Ovary (tissue), 9 donors: ENCODE measurements around the gene CYTH1. TPM values are rescaled to one million over a fixed set of nuclear protein-coding genes. Genes with fewer than 3 reads are reported as not detected.

Experiments used
- DNase-seq, 5 donors: peaks; one replicate each; pipeline ENCODE4 v3.0.0-alpha.2; 2019 to 2020
- H3K27ac ChIP-seq, 2 donors: fragments of 200-600 bp; one replicate each; pipeline versions ENCODE4 v1.5.1 to v1.8.0; 2019 to 2022
- H3K27me3 ChIP-seq: fragments of 200-600 bp; one replicate; pipeline ENCODE4 v1.8.0; 2022
- H3K36me3 ChIP-seq: fragments of 200-600 bp; sonication (generic); one replicate; pipeline ENCODE4 v1.5.1; 2019
- H3K4me1 ChIP-seq: one replicate; pipeline ENCODE4 v1.8.1; 2013; ENCODE audit warnings: mild to moderate bottlenecking, moderate library complexity; ENCODE audit not compliant: insufficient read depth
- H3K4me3 ChIP-seq: fragments of 200-600 bp; sonication (generic); one replicate; pipeline ENCODE4 v1.5.1; 2017
- H3K9me3 ChIP-seq, 2 donors: fragments of 200-600 bp in 1 of 2; sonication (generic) in 1 of 2; one replicate each; pipeline versions ENCODE4 v1.5.1 to v1.8.1; 2013 to 2019; ENCODE audit warnings: mild to moderate bottlenecking in 1 of 2, moderate library complexity in 1 of 2
- CTCF ChIP-seq, 3 donors: fragments of 450-650 bp in 2 of 3; fragments of 200-600 bp in 1 of 3; IDR thresholded peaks; one replicate each; pipeline versions ENCODE4 v1.5.1 to v1.8.0; 2016 to 2022; ENCODE audit warnings: antibody characterized with exemption in 3 of 3, mild to moderate bottlenecking in 1 of 3
- EP300 ChIP-seq: sonication (generic); formaldehyde crosslinking; IDR thresholded peaks from one replicate; pipeline ENCODE4 v1.6.1; 2017; ENCODE audit warnings: antibody characterized with exemption
- POLR2A ChIP-seq: fragments of 450-650 bp; IDR thresholded peaks from one replicate; pipeline ENCODE4 v1.6.1; 2017; ENCODE audit warnings: antibody characterized with exemption, mild to moderate bottlenecking, moderate library complexity
- WGBS, 3 donors: extraction: QIAGEN DNeasy Blood & Tissue Kit in 1 of 3; methylation state at CpG; one replicate each; pipeline versions ENCODE4 v1.1.5 to v1.1.7; 2013 to 2017; 5-methylcytosine and 5-hydroxymethylcytosine counted together
- intact Hi-C, 4 donors: fragments of 100-400 bp; cut with DNase I; formaldehyde crosslinking; loops; one replicate each; pipeline versions ENCODE4 v1.11.0 to v1.15.1; 2022 to 2023
- polyA plus RNA-seq, 2 donors: library from polyadenylated mRNA; stranded (reverse); fragments of 200-250 nt in 1 of 2; fragments of 350-450 nt in 1 of 2; fragmentation: Illumina TruSeq in 1 of 2; extraction: RNeasy Lipid Tissue Mini Kit (QIAGEN cat#74804) in 1 of 2; gene quantifications; one replicate each; pipeline ENCODE4 v1.2.3, GENCODE V29; 2013 to 2014
- total RNA-seq, 7 donors: library from RNA; depleted of rRNA in 2 of 7; stranded (reverse); fragments of >200 nt in 2 of 7; fragmentation: NEBNext Ultra II Directional in 3 of 7; extraction: Animal tissue kit (Norgen Biotek cat#: 25700) in 3 of 7; gene quantifications; one replicate each; pipeline versions ENCODE4 v1.1.0 to v1.2.4, GENCODE V29; 2016 to 2023
- donor health status: DM: no; HTN: no; CAD: no; lungs with moderate emphysema.
- donor health status: DM: no; HTN: no; CAD: no.
- donor health status: Bipolar disorder and iron deficiency.
- donor health status: DM: yes; HTN: yes; CAD: no.
- donor health status: DM: no; HTN: no; CAD: no.
- donor health status: DM: yes; HTN: yes; CAD: no.

The CYTH1 gene
- total and polyA plus RNA-seq, 9 donors: 15.1 to 35.3 (median 24.4) TPM

GRCh38 chr17:78826421-78826820, 44.3 kb upstream of the CYTH1 start:
- Histone ChIP-seq H3K27me3 (no peaks in the 10 kb centered on the region), H3K4me1 (no peaks in the 10 kb centered on the region), H3K36me3 (no peaks in the 10 kb centered on the region), H3K9me3 (no peaks in the 10 kb centered on the region), H3K27ac (no peak overlapping the region), H3K4me3 (no peak overlapping the region)
- 93 to 98% (median 93%) methylated on average over 5 of the region's 5 CpGs for WGBS, 3 donors
- TF ChIP-seq POLR2A (no peak), EP300 (no peak), CTCF (IDR thresholded peaks at IDR 0.05) (no peak)
- no peak for DNase-seq
- intact Hi-C loops: no loop called here

DNA sequence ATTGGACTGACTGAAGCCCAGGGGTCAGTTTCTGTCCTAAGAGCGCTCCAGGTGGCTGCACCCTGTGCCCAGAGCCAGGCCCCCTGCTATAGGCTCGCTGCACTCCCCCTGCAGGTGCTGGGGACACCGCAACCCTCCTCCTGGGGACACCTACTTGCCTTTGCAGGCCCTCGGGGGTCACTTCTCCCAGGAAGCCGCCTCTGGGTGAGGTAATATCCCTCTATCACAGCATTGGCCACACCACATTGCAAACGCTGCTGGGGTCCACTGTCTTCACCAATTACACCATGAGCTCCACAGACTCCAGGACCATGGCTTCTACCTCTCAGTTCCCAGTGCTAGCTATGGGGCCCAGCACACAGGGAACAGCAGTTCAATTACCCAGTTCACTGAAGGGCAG, 43.6 kb upstream of the CYTH1 start:
- Histone ChIP-seq H3K9me3 (no peaks in the 10 kb centered on the region), H3K27ac (no peak overlapping the region), H3K4me1 (no peaks in the 10 kb centered on the region), H3K27me3 (no peaks in the 10 kb centered on the region), H3K4me3 (no peak overlapping the region), H3K36me3 (no peaks in the 10 kb centered on the region)
- peak in 1 of 5 donors; percentile 23 for DNase-seq
- intact Hi-C loops: no loop called here
- no peak for TF ChIP-seq POLR2A
- TF ChIP-seq EP300: no peak
- TF ChIP-seq CTCF (IDR thresholded peaks at IDR 0.05): no peak
- whole genome bisulfite sequencing, 3 donors: 92 to 97% (median 95%) methylated on average over 6 of the region's 6 CpGs

DNA sequence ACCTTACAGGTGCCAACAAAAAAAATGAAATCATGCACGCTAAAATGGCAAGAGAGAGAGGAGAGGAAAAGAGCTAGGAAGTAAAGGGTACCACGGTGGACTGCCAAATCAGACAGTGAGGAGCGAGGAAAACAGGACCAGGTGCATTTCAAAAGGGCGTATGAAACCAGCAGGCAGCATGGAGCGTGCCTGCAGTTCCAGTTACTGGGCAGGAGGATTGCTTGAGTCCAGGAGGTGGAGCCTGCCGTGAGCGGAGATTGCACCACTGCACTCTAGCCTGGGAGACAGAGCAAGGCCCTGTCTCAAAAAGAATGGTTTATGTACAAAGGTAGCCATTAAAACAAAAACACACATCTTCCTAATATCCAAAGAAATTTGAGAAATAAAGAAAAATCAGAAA, 42.2 kb upstream of the CYTH1 start:
- Histone ChIP-seq H3K36me3 (no peaks in the 10 kb centered on the region), H3K4me1 (no peaks in the 10 kb centered on the region), H3K4me3 (no peak overlapping the region), H3K27ac (no peak overlapping the region), H3K9me3 (no peaks in the 10 kb centered on the region), H3K27me3 (no peaks in the 10 kb centered on the region)
- WGBS, 3 donors: 85 to 89% (median 88%) methylated on average over 7 of the region's 7 CpGs
- TF ChIP-seq EP300: no peak
- TF ChIP-seq POLR2A: no peak
- no peak for TF ChIP-seq CTCF (IDR thresholded peaks at IDR 0.05)
- DNase-seq: peak in 1 of 5 donors; percentile 8
- intact Hi-C loops: no loop called here

DNA sequence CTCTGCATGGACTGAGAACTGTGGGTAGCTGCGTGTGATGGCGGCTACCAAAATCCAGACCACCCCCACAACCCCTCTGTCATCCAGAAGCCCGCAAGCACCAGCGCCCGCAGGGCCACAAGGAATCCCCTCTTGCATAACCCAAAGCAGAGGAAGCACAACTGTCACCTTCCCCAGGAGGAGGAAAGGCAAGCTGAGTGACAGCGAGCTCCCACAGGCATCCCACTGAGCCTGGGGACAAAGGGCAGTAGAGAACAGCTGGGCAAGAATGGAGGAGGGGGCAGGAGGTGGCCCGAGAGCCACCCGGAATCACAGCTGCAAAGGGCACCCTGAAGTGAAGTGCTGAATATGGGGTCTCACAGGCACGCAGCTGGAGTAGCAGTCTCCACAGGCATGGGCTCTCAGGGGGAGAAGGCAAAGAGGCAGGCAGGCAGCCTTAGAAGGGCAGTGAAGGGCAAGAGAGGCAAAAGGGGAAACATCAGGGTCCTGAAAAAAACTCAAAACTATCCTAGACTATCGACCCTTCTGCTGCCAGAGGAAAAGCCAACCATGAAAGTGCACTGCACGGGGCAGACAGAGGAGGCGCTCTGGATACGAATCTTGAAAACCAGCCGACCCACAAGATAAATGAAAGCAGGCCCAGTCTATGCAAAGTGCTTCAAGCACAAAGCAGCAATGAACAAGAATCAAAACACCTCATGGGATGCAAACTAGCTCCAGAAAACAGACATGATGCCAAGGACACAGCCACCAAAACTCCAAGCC, 41.4 kb upstream of the CYTH1 start:
- H3K4me1 ChIP-seq: no peaks in the 10 kb centered on the region
- H3K27me3 ChIP-seq: no peaks in the 10 kb centered on the region
- TF ChIP-seq EP300 (no peak), CTCF (IDR thresholded peaks at IDR 0.05) (no peak), POLR2A (no peak)
- no peaks in the 10 kb centered on the region for H3K9me3 ChIP-seq
- H3K27ac ChIP-seq: no peak overlapping the region
- H3K36me3 ChIP-seq: no peaks in the 10 kb centered on the region
- WGBS, 3 donors: 87 to 92% (median 89%) methylated on average over 14 of the region's 14 CpGs
- H3K4me3 ChIP-seq: no peak overlapping the region
- peak in 1 of 5 donors; percentile 13 for DNase-seq
- intact Hi-C loops: no loop called here
